Activated naive CD4-positive, alpha-beta T cell treated with anti-CD3 and anti-CD28 coated beads for 36 hours (primary cell): ENCODE results near the gene GOLGA1. TPM values are rescaled to one million over a fixed set of nuclear protein-coding genes. Genes with fewer than 3 reads are reported as not detected.
A peak's percentile ranks its signal among the peaks of the same experiment; 100 is the strongest.
"Not testable (repeated sequence)": the region's sequence is repeated elsewhere in the genome, so short reads cannot be mapped to it uniquely, and the experiment has no call there.

Source experiments
- CTCF ChIA-PET: fragments of 350-600 bp; sonication (Branson Sonifier 250); formaldehyde crosslinking; loops from one replicate; lab custom pipeline; 2021; ENCODE audit warnings: antibody characterized with exemption; lab: Charles Lee
- DNase-seq: peaks from one replicate; pipeline ENCODE4 v3.0.0-alpha.2; 2020
- H3K27ac Mint-ChIP-seq: one replicate; pipeline ENCODE4 v1.8.0; 2021; ENCODE audit warnings: mild to moderate bottlenecking, mixed read lengths
- H3K27me3 Mint-ChIP-seq: one replicate; pipeline ENCODE4 v1.8.0; 2021; ENCODE audit warnings: low read depth, mixed read lengths
- H3K36me3 Mint-ChIP-seq: one replicate; pipeline ENCODE4 v1.8.0; 2021; ENCODE audit warnings: low read depth, mixed read lengths
- H3K4me1 Mint-ChIP-seq: one replicate; pipeline ENCODE4 v1.8.0; 2021; ENCODE audit warnings: low read depth, mixed read lengths
- H3K4me3 Mint-ChIP-seq: one replicate; pipeline ENCODE4 v1.8.0; 2021; ENCODE audit warnings: mild to moderate bottlenecking, moderate library complexity, mixed read lengths
- H3K9me3 Mint-ChIP-seq: one replicate; pipeline ENCODE4 v1.8.0; 2021; ENCODE audit warnings: mixed read lengths
- intact Hi-C: fragments of 100-400 bp; cut with micrococcal nuclease; formaldehyde crosslinking; loops from one replicate; pipeline ENCODE4 v1.15.1; 2023
- total RNA-seq, 2 experiments: library from RNA; stranded (reverse); gene quantifications; one replicate each; pipeline ENCODE4 v1.2.3, GENCODE V29; 2021

GOLGA1 gene
- total RNA-seq, 2 experiments from 2014 or later: 14.3 to 15.8 TPM

DNA sequence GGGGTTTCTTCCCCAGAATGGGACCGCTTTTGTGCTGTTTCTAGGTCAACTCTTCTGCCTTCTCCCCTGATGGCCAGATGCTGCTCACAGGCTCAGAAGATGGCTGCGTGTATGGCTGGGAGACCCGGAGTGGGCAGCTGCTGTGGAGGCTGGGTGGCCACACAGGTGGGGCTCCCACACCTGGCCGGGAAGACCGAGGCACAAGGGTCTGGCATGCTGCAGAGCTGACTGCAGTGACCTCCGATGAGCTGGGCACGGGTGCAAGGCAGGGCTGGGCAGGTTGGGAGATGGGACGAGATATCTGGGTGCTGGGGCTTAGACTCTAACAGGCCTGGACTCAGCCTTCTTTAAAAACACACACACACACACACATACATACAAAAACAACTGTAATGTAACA, 86.7 kb downstream of the GOLGA1 start:
- no peak overlapping the region for H3K27ac Mint-ChIP-seq
- no peaks in the 10 kb centered on the region for H3K9me3 Mint-ChIP-seq
- peaks cover 32% of the 10 kb centered on the region for H3K4me1 Mint-ChIP-seq
- no peak overlapping the region for H3K4me3 Mint-ChIP-seq
- H3K27me3 Mint-ChIP-seq: no peaks in the 10 kb centered on the region
- intact Hi-C loops: no loop called here
- peaks cover 18% of the 10 kb centered on the region for H3K36me3 Mint-ChIP-seq
- CTCF ChIA-PET: interaction anchor here (0.7 to 10.1 kb wide), 18 partner anchors 12 to 521 kb away, joined by 3 to 315 read pairs (median 4); partner anchors contain the start of genes NR6A1, OLFML2A and SCAI
- no peak for DNase-seq

DNA sequence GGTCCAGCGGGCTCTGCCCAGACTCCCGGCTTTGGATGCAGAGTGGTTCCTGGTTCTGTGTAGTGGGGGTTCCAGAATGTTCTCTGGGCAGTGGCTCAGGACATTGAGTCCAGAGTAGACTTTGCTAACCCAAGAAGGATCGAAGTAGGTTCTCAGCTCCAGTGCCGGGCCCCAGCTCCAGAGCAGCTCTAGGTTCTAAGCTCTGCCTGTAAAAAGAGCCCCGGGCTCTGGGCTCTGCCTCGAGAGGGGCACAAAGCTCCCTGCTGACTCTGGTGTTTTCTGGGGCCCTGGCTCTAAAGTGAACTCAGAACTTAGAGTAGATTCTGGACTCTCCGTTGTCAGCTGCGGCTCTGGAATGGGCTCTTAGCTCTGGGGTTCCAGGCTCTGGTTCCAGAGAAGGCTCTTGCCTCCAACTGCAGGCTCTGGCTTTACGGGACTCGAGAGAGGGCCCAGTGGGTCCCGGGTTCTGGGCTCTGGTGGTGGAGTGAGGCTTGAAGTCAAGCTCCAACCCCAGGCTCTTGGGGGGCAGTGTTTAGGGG, 87.2 kb downstream of the GOLGA1 start:
- H3K27me3 Mint-ChIP-seq: no peaks in the 10 kb centered on the region

DNA sequence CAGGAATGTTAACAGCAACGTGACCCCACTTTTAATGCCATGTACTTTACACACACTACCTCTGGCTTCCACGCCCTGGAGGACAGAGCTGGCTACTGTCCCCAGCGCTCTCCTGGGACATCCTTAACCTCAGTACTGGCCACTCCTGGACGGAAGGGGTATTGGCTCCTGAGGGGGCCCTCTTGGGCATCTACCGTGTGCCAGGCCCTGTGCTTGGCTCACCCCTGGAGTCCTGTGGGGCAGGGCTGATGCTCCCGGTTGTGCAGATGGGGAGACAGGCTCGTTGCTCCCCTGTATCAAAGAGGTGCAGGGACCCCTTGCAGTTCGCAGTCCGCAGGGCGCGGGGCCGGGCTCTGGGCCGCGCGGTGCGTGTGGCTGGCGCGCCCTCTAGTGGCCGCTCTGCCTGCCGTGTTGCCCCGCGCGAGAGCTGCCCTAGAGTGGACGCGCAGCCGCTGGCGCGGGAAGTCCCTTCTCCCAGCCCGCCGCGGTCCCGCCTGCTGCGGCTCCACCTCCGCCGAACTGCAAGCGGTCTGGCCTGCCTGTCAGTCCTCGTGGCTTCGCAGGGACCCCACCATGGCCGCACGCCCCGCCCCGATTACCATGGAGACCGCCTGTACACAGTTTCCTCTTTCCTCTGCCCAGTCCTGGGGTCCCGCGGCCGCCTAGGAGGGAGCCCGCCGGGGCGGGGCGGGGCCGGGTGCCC, 87.9 kb downstream of the GOLGA1 start, which contains the start of gene WDR38:
Gene WDR38 (plus strand): TSS at position 632 of the 703 bp plus-strand sequence. CDS start 72 bp downstream, outside the sequence.
- DNase-seq: peak; percentile 83
- Mint-ChIP-seq H3K4me1 (peaks cover 20% of the 10 kb centered on the region), H3K27ac (no peak within 1 kb of the TSS), H3K4me3 (peak within 1 kb of the TSS; percentile 64), H3K27me3 (peaks cover 3% of the 10 kb centered on the region), H3K9me3 (no peaks in the 10 kb centered on the region), H3K36me3 (peaks cover 8% of the 10 kb centered on the region)
- intact Hi-C loops: loop anchor here (1.0 to 2.0 kb wide), 5 partner anchors 41 to 521 kb away; no protein-coding TSS in a partner anchor
- CTCF ChIA-PET: interaction anchor here (0.6 to 10.1 kb wide), 31 partner anchors 9 to 522 kb away, joined by 3 to 315 read pairs (median 4); partner anchors contain the start of genes ARPC5L, NR6A1, OLFML2A and RPL35

More for the DNA sequence above, 87.2 kb downstream of the GOLGA1 start:
- Mint-ChIP-seq H3K4me1 (peaks cover 27% of the 10 kb centered on the region), H3K4me3 (peak overlapping the region; percentile 64), H3K9me3 (no peaks in the 10 kb centered on the region), H3K36me3 (peaks cover 14% of the 10 kb centered on the region), H3K27ac (no peak overlapping the region)
- CTCF ChIA-PET: interaction anchor here (0.6 to 10.1 kb wide), 27 partner anchors 8 to 521 kb away, joined by 3 to 315 read pairs (median 4); partner anchors contain the start of genes ARPC5L, NR6A1, OLFML2A and RPL35
- intact Hi-C loops: loop anchor here (1.0 to 2.0 kb wide), 5 partner anchors 41 to 521 kb away; no protein-coding TSS in a partner anchor
- no peak for DNase-seq

GRCh38 chr9:124852121-124852828, 88.6 kb downstream of the GOLGA1 start:
- no peaks in the 10 kb centered on the region for H3K9me3 Mint-ChIP-seq
- H3K4me3 Mint-ChIP-seq: no peak overlapping the region
- peaks cover 6% of the 10 kb centered on the region for H3K27me3 Mint-ChIP-seq
- CTCF ChIA-PET: interaction anchor here (0.6 to 10.1 kb wide), 22 partner anchors 9 to 493 kb away, joined by 3 to 315 read pairs (median 4); partner anchors contain the start of genes ARPC5L, NR6A1, OLFML2A and RPL35
- intact Hi-C loops: loop anchor here (2.0 kb wide), 1 partner anchor 139 kb away; no protein-coding TSS in a partner anchor
- peaks cover 13% of the 10 kb centered on the region for H3K4me1 Mint-ChIP-seq
- no peak for DNase-seq
- no peak overlapping the region for H3K27ac Mint-ChIP-seq
- peaks cover 2% of the 10 kb centered on the region for H3K36me3 Mint-ChIP-seq

DNA sequence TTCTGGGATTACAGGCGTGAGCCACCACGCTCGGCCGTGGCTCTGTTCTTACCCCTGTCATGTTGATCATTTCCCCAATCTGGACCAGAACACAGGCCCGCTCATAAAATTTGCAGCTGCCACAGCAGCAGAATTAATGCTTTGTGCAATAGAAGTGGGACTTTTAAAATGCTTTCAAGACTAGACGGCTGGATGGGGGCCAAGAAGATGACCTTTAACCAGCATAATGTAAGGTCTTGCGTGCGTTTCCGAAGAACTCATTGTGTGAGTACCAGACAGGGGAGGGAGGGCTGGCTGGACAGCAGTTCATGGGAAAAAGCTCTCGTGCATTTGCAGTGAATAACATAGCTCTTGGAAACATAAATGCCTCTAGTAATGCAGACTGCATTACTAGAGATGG, 91.1 kb downstream of the GOLGA1 start:
- Mint-ChIP-seq H3K9me3 (no peaks in the 10 kb centered on the region), H3K27ac (no peak overlapping the region), H3K4me3 (no peak overlapping the region), H3K36me3 (no peaks in the 10 kb centered on the region), H3K27me3 (peaks cover 6% of the 10 kb centered on the region), H3K4me1 (peaks cover 9% of the 10 kb centered on the region)
- CTCF ChIA-PET: interaction anchor here (1.0 to 10.1 kb wide), 2 partner anchors 53 to 76 kb away, joined by 3 to 315 read pairs; partner anchors contain the start of genes NR6A1 and OLFML2A
- no peak for DNase-seq
- intact Hi-C loops: no loop called here

DNA sequence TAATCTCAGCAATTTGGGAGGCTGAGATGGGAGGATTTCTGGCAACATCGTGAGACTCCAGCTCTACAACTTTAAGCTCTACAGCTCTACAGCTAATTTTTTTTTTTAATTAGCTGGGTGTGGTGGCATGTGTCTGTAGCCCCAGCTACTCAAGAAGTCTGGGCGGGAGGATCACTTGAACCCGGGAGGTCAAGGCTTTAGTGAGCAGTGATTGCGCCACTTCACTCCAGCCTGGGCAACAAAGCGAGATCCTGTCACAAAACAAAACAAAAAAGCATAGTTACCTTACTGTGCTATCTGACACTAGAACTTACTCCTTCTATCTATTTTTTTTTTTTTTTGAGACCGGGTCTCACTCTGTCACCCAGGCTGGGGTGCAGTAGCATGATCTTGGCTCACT, 93.9 kb downstream of the GOLGA1 start:
- CTCF ChIA-PET: interaction anchor here (0.6 to 10.1 kb wide), 4 partner anchors 12 to 73 kb away, joined by 3 to 315 read pairs (median 4); partner anchors contain the start of genes NR6A1 and OLFML2A
- Mint-ChIP-seq H3K27ac (no peak overlapping the region), H3K9me3 (no peaks in the 10 kb centered on the region), H3K36me3 (no peaks in the 10 kb centered on the region), H3K4me1 (no peaks in the 10 kb centered on the region), H3K4me3 (no peak overlapping the region), H3K27me3 (peaks cover 8% of the 10 kb centered on the region)
- no peak for DNase-seq
- intact Hi-C loops: no loop called here

- DNase-seq, H3K36me3 Mint-ChIP-seq, H3K9me3 Mint-ChIP-seq, H3K4me3 Mint-ChIP-seq, intact Hi-C loops, H3K4me1 Mint-ChIP-seq, H3K27ac Mint-ChIP-seq, H3K27me3 Mint-ChIP-seq: not testable (repeated sequence)
- CTCF ChIA-PET: interaction anchor here (0.6 to 10.1 kb wide), 4 partner anchors 12 to 72 kb away, joined by 3 to 315 read pairs (median 4); partner anchors contain the start of genes NR6A1 and OLFML2A
Observed at GRCh38 chr9:124846467-124846866, 94.4 kb downstream of the GOLGA1 start.

DNA sequence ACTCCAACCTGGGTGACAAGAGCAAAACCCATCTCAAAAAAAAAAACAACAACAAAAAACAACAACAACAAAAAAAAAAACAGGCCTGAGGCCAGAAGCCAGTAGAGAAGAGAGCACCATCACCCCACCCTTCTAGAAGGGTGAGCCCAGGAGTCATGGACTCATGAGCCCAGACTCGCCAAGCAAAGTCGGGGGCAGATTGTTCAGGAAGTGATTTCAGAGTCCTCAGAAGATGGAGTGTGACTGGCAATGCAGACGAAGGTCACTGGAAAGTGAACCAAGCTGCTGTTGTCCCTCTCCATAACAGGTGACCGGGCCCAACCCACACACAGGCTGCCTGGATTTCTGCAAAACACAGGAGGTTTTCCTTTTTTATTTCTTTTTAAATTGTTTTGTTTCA, 96.6 kb downstream of the GOLGA1 start:
- H3K4me1 Mint-ChIP-seq: no peaks in the 10 kb centered on the region
- CTCF ChIA-PET: no interaction called here

DNA sequence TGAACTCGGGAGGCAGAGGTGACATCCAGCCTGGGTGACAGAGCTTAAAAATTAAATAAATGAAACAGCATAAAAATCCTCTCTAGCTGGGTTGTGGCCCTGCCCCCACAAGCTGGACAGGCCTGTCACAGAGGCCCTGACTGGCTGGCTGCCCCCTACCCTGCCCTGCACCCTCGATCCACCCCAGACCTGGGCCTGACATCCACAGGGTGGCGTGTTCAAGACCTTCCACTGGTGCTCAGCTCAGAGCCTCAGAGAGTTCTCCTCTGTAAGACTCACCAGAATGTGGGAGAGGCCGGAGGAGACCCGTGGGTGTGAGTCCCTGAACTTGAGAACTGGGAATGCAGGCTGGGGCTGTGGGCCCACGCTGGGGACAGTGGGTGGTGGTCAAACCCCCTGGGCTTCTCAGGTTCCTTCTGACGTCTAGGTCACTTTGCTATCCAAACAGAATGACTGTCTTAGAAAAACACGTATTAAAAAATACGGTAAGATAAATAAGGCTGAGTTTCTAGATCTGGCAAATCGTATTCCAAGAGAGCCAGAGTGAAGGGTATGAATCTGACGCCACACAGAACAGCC, 97.3 kb downstream of the GOLGA1 start:
- CTCF ChIA-PET: interaction anchor here (0.6 to 4.3 kb wide), 4 partner anchors 9 to 69 kb away, joined by 4 to 37 read pairs (median 4); partner anchors contain the start of gene WDR38
- Mint-ChIP-seq H3K36me3 (no peaks in the 10 kb centered on the region), H3K27me3 (peaks cover 13% of the 10 kb centered on the region), H3K9me3 (no peaks in the 10 kb centered on the region), H3K4me1 (no peaks in the 10 kb centered on the region), H3K4me3 (no peak overlapping the region), H3K27ac (no peak overlapping the region)
- DNase-seq: no peak
- intact Hi-C loops: no loop called here

More for the DNA sequence above, 96.6 kb downstream of the GOLGA1 start:
- Mint-ChIP-seq H3K9me3 (no peaks in the 10 kb centered on the region), H3K27me3 (peaks cover 12% of the 10 kb centered on the region), H3K36me3 (no peaks in the 10 kb centered on the region), H3K4me3 (no peak overlapping the region), H3K27ac (no peak overlapping the region)
- intact Hi-C loops: no loop called here
- DNase-seq: no peak

GRCh38 chr9:124841075-124841821, 99.6 kb downstream of the GOLGA1 start:
- CTCF ChIA-PET: interaction anchor here (0.7 to 4.3 kb wide), 4 partner anchors 11 to 68 kb away, joined by 3 to 37 read pairs (median 5); partner anchors contain the start of gene WDR38
- DNase-seq: no peak
- Mint-ChIP-seq H3K27me3 (peaks cover 22% of the 10 kb centered on the region), H3K4me1 (no peaks in the 10 kb centered on the region), H3K4me3 (no peak overlapping the region), H3K9me3 (no peaks in the 10 kb centered on the region), H3K36me3 (no peaks in the 10 kb centered on the region), H3K27ac (no peak overlapping the region)
- intact Hi-C loops: no loop called here
